Fibroblast of mammary gland (primary cell): ENCODE data around the gene CHN2.
A peak's percentile ranks its signal among the peaks of the same experiment; 100 is the strongest.

Experiments used
- DNase-seq: peaks from one replicate; pipeline ENCODE4 v3.0.0-alpha.2; 2010; ENCODE audit warnings: low read depth
- H3K4me3 ChIP-seq: 2 replicates; pipeline ENCODE4 v1.5.1; 2011; ENCODE audit warnings: low read depth, mild to moderate bottlenecking, low read length, moderate library complexity; ENCODE audit not compliant: control insufficient read depth
- TF ChIP-seq, protein P1 (sequence below): conservative IDR thresholded peaks from 2 replicates; pipeline ENCODE4 v1.5.1; 2011; ENCODE audit warnings: low read depth, low read length, inconsistent platforms; ENCODE audit not compliant: control insufficient read depth, insufficient read depth

CHN2 gene

DNA sequence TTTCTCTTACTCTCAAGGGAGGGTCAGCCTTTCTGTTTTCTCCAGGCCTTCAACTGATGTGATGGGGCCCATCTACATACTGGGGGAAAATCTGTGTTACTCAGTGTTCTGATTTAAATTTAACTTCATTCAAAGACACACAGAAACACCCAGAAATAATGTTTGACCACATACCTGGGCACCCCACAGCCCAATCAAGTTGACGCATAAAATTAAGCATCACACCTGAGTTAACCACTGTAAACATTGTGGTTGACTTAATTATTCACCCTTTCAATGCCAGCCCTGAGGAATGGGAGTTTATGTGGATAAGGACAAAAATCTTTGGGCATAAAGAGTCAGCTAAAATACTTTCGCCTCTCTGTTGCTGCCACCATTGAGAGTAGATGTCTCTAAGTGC is 10.0 kb upstream of the CHN2 start:
- no peak for DNase-seq
- TF ChIP-seq, protein P1, sequence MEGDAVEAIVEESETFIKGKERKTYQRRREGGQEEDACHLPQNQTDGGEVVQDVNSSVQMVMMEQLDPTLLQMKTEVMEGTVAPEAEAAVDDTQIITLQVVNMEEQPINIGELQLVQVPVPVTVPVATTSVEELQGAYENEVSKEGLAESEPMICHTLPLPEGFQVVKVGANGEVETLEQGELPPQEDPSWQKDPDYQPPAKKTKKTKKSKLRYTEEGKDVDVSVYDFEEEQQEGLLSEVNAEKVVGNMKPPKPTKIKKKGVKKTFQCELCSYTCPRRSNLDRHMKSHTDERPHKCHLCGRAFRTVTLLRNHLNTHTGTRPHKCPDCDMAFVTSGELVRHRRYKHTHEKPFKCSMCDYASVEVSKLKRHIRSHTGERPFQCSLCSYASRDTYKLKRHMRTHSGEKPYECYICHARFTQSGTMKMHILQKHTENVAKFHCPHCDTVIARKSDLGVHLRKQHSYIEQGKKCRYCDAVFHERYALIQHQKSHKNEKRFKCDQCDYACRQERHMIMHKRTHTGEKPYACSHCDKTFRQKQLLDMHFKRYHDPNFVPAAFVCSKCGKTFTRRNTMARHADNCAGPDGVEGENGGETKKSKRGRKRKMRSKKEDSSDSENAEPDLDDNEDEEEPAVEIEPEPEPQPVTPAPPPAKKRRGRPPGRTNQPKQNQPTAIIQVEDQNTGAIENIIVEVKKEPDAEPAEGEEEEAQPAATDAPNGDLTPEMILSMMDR = no peak
- H3K4me3 ChIP-seq = no peak overlapping the region

GRCh38 chr7:29185613-29186012 is 9.0 kb upstream of the CHN2 start:
- H3K4me3 ChIP-seq = no peak overlapping the region
- TF ChIP-seq, protein P1 = no peak
- no peak for DNase-seq

DNA sequence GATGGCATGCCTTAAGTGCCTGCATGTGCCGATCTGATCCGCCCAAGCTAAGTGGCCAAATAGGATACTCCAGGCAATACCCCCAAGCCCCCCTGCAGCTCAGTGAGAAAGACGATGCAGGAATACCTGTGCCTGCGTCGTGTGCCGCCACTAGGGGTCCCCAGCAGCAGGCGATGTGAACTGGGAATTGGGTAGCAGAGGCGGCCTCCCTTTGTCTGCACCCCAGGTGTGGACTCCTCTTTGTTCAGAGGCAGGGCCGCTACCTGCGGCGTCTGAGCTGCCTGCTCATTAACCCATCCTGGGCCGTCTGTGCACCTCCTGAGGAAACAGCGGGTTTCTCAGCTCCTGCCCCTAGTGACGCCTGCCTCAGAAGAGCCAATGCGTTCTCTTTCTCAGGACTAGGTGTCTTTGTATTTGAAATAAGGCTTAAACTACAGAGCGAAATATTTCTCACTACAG is 4.8 kb upstream of the CHN2 start:
- DNase-seq = peak; percentile 25
- H3K4me3 ChIP-seq = no peak overlapping the region
- TF ChIP-seq, protein P1 = peak; percentile 69

DNA sequence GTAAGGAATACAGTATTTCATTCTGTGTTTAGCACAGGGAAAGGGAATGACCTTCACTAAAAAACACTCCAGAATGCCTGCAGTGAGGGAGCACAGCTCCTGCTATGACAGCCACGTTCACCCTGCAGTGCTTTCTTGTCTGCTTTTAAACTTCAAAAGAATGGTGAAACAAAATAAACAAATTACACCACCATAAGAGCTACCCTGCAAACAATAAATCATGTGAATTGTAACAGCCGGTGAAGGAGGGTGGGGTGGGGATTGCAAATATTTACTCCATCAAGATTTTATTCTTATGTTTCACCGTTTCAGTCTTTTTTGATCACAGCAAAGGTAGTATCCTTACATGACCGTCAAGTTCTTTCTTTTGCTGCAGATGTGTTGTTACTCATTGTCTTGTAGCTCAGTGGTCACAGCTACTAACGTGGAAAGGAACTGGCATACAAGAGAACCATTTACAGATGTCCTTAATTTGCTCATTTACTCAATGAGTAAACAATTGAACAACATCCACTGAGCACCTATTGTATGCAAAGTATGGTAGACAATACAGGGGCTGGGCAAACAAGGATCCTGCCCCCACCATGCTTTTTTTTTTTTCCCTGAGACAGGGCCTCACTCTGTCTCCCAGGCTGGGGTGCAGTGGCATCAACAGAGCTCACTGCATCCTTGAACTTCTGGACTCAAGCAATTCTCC is 4.1 kb upstream of the CHN2 start:
- no peak overlapping the region for H3K4me3 ChIP-seq
- DNase-seq = no peak
- TF ChIP-seq, protein P1 = no peak

- no peak overlapping the region for H3K4me3 ChIP-seq
- TF ChIP-seq, protein P1 = no peak
- no peak for DNase-seq
Observed at GRCh38 chr7:29192323-29192722, 2.3 kb upstream of the CHN2 start.

GRCh38 chr7:29192811-29193210 is 1.8 kb upstream of the CHN2 start:
- TF ChIP-seq, protein P1 = no peak
- no peak overlapping the region for H3K4me3 ChIP-seq
- DNase-seq = no peak
